Smooth muscle cell (in vitro differentiated cells): Measurements from ENCODE around the gene ATXN3L. TPM values are rescaled to one million over a fixed set of nuclear protein-coding genes. Genes with fewer than 3 reads are reported as not detected.

Experiments
- DNase-seq: peaks from one replicate; lab custom pipeline; 2025; ENCODE audit not compliant: unreplicated experiment; lab: John Stamatoyannopoulos, UW
- H2AFZ ChIP-seq: fragments of 200-600 bp; sonication (generic); 2 replicates; pipeline ENCODE4 v1.6.0; 2016; ENCODE audit warnings: antibody characterized with exemption, low read depth, mild to moderate bottlenecking
- H3F3A ChIP-seq: fragments of 200-600 bp; sonication (generic); 2 replicates; pipeline ENCODE4 v1.6.0; 2017; ENCODE audit warnings: antibody characterized with exemption, low read depth
- H3K27ac ChIP-seq: fragments of 200-600 bp; sonication (generic); 2 replicates; pipeline ENCODE4 v1.5.1; 2016; ENCODE audit warnings: low read depth, mild to moderate bottlenecking
- H3K27me3 ChIP-seq: fragments of 200-600 bp; sonication (generic); 2 replicates; pipeline ENCODE4 v1.6.1; 2016; ENCODE audit warnings: low read depth, mild to moderate bottlenecking
- H3K36me3 ChIP-seq: fragments of 200-600 bp; sonication (generic); 2 replicates; pipeline ENCODE4 v1.5.1; 2016; ENCODE audit warnings: low read depth
- H3K4me1 ChIP-seq: fragments of 200-600 bp; sonication (generic); 2 replicates; pipeline ENCODE4 v1.5.1; 2016; ENCODE audit warnings: low read depth
- H3K4me2 ChIP-seq: fragments of 200-600 bp; sonication (generic); 2 replicates; pipeline ENCODE4 v1.6.0; 2016; ENCODE audit warnings: mild to moderate bottlenecking
- H3K4me3 ChIP-seq: fragments of 200-600 bp; sonication (generic); 2 replicates; pipeline ENCODE4 v1.5.1; 2016; ENCODE audit warnings: mild to moderate bottlenecking
- H3K79me2 ChIP-seq: fragments of 200-600 bp; sonication (generic); 2 replicates; pipeline ENCODE4 v1.6.0; 2016; ENCODE audit warnings: low read depth, mild to moderate bottlenecking
- H3K9ac ChIP-seq: fragments of 200-600 bp; sonication (generic); 2 replicates; pipeline ENCODE4 v1.6.0; 2016; ENCODE audit warnings: low read depth
- H3K9me3 ChIP-seq: fragments of 200-600 bp; sonication (generic); replicated peaks from 2 replicates; pipeline ENCODE4 v1.5.1; 2016; ENCODE audit warnings: low read depth
- H4K20me1 ChIP-seq: fragments of 200-600 bp; sonication (generic); 2 replicates; pipeline ENCODE4 v1.6.0; 2016; ENCODE audit warnings: low read depth
- CTCF ChIP-seq: fragments of 200-600 bp; sonication (generic); IDR thresholded peaks from 2 replicates; pipeline ENCODE4 v1.5.1; 2017; ENCODE audit warnings: borderline replicate concordance, mild to moderate bottlenecking, antibody characterized with exemption; ENCODE audit not compliant: insufficient read depth, poor library complexity, severe bottlenecking
- WGBS: methylation state at CpG from one replicate; pipeline ENCODE4 v1.1.7; 2016; ENCODE audit warnings: low lambda C conversion rate; 5-methylcytosine and 5-hydroxymethylcytosine counted together
- polyA plus RNA-seq: library from polyadenylated mRNA; unstranded; fragments of >200 nt; fragmentation: Nextera tagmentation; extraction: Ambion mirVana; gene quantifications from 2 replicates; pipeline ENCODE4 v1.2.1, GENCODE V29; 2016
- total RNA-seq: library from RNA; depleted of rRNA; stranded (reverse); fragments of >200 nt; gene quantifications from 2 replicates; pipeline ENCODE4 v1.2.3, GENCODE V29; 2014

The ATXN3L gene
- total and polyA plus RNA-seq, 2 experiments from 2014 or later: not detected

GRCh38 chrX:13283950-13284546 is 35.8 kb downstream of the ATXN3L start:
- peak overlapping the region; percentile 45 for H3K27ac ChIP-seq
- peaks cover 43% of the 10 kb centered on the region for H3K4me1 ChIP-seq
- no peaks in the 10 kb centered on the region for H4K20me1 ChIP-seq
- no peaks in the 10 kb centered on the region for H3K27me3 ChIP-seq
- DNase-seq: no peak
- H2AFZ ChIP-seq: no peak overlapping the region
- peaks cover 9% of the 10 kb centered on the region for H3F3A ChIP-seq
- no peak overlapping the region for H3K9ac ChIP-seq
- no peak overlapping the region for H3K4me2 ChIP-seq
- no peak overlapping the region for H3K4me3 ChIP-seq
- H3K9me3 ChIP-seq: no peaks in the 10 kb centered on the region
- no peak for TF ChIP-seq CTCF
- no peaks in the 10 kb centered on the region for H3K36me3 ChIP-seq
- WGBS: 49% methylated on average over 1 of the region's 1 CpG
- H3K79me2 ChIP-seq: no peaks in the 10 kb centered on the region

- Histone ChIP-seq H3K36me3 (no peaks in the 10 kb centered on the region), H2AFZ (no peak overlapping the region), H4K20me1 (no peaks in the 10 kb centered on the region), H3K4me2 (no peak overlapping the region), H3K79me2 (no peaks in the 10 kb centered on the region), H3K4me3 (no peak overlapping the region), H3F3A (peaks cover 6% of the 10 kb centered on the region), H3K4me1 (peaks cover 43% of the 10 kb centered on the region), H3K9me3 (no peaks in the 10 kb centered on the region), H3K27me3 (no peaks in the 10 kb centered on the region), H3K27ac (peak overlapping the region; percentile 45), H3K9ac (no peak overlapping the region)
- DNase-seq: no peak
- WGBS: 34% methylated on average over 2 of the region's 2 CpGs
- TF ChIP-seq CTCF: no peak
Observed at GRCh38 chrX:13283512-13283911, 36.3 kb downstream of the ATXN3L start.

- Histone ChIP-seq H3K4me1 (peaks cover 37% of the 10 kb centered on the region), H3K36me3 (no peaks in the 10 kb centered on the region), H3K9ac (no peak overlapping the region), H3K27me3 (no peaks in the 10 kb centered on the region), H3K27ac (no peak overlapping the region), H3K4me3 (no peak overlapping the region), H4K20me1 (no peaks in the 10 kb centered on the region), H2AFZ (no peak overlapping the region), H3K9me3 (no peaks in the 10 kb centered on the region), H3K4me2 (no peak overlapping the region), H3F3A (no peaks in the 10 kb centered on the region), H3K79me2 (no peaks in the 10 kb centered on the region)
- DNase-seq: no peak
- WGBS: 97% methylated on average over 6 of the region's 6 CpGs
- no peak for TF ChIP-seq CTCF
Observed at GRCh38 chrX:13281289-13281688, 38.6 kb downstream of the ATXN3L start.
